Coronary artery (tissue), 2 donors: ENCODE data around the gene MYO9A.
"Not testable (repeated sequence)": the region's sequence is repeated elsewhere in the genome, so short reads cannot be mapped to it uniquely, and the experiment has no call there.

Source experiments
- DNase-seq: peaks from one replicate; pipeline ENCODE4 v3.0.0-alpha.2; 2017; ENCODE audit warnings: low spot score
- H3K27ac ChIP-seq, 2 donors: fragments of 200-600 bp; sonication (generic); one replicate each; pipeline ENCODE4 v1.5.1; 2016 to 2019
- H3K4me3 ChIP-seq: fragments of 200-600 bp; sonication (generic); 2 replicates; pipeline ENCODE4 v1.5.1; 2016; ENCODE audit warnings: mild to moderate bottlenecking, moderate library complexity
- CTCF ChIP-seq: fragments of 200-600 bp; sonication (generic); IDR thresholded peaks from one replicate; pipeline ENCODE4 v1.5.1; 2019; ENCODE audit warnings: antibody characterized with exemption

MYO9A gene

GRCh38 chr15:72005483-72005882 is 112.5 kb downstream of the MYO9A start:
- DNase-seq, result no peak
- no peak overlapping the region for H3K4me3 ChIP-seq
- no peak for TF ChIP-seq CTCF
- H3K27ac ChIP-seq, result no peak overlapping the region

GRCh38 chr15:71999807-72000206 is 118.1 kb downstream of the MYO9A start:
- no peak overlapping the region for H3K4me3 ChIP-seq
- no peak overlapping the region for H3K27ac ChIP-seq
- DNase-seq, result no peak
- TF ChIP-seq CTCF, result no peak

- H3K27ac ChIP-seq, DNase-seq, H3K4me3 ChIP-seq: not testable (repeated sequence)
Observed at GRCh38 chr15:71998717-71999116, 119.2 kb downstream of the MYO9A start.

GRCh38 chr15:71997691-71998090 is 120.3 kb downstream of the MYO9A start:
- TF ChIP-seq CTCF, result no peak
- DNase-seq, result no peak
- no peak overlapping the region for H3K4me3 ChIP-seq
- no peak overlapping the region for H3K27ac ChIP-seq

GRCh38 chr15:71975816-71976150 is 142.2 kb downstream of the MYO9A start:
- DNase-seq, result no peak
- H3K4me3 ChIP-seq, result no peak overlapping the region
- no peak overlapping the region for H3K27ac ChIP-seq
- TF ChIP-seq CTCF, result no peak

GRCh38 chr15:71974211-71974610 is 143.7 kb downstream of the MYO9A start:
- H3K27ac ChIP-seq, result no peak overlapping the region
- no peak for TF ChIP-seq CTCF
- no peak for DNase-seq

GRCh38 chr15:71973366-71973765 is 144.6 kb downstream of the MYO9A start:
- no peak for TF ChIP-seq CTCF

More at GRCh38 chr15:71974211-71974610, 143.7 kb downstream of the MYO9A start:
- H3K4me3 ChIP-seq, result no peak overlapping the region

GRCh38 chr15:71971905-71972304 is 146.0 kb downstream of the MYO9A start:
- TF ChIP-seq CTCF, result no peak
- no peak for DNase-seq
- H3K27ac ChIP-seq, result no peak overlapping the region
- no peak overlapping the region for H3K4me3 ChIP-seq

More at GRCh38 chr15:71973366-71973765, 144.6 kb downstream of the MYO9A start:
- Histone ChIP-seq H3K27ac (no peak overlapping the region), H3K4me3 (no peak overlapping the region)
- DNase-seq, result no peak
